Suprapubic skin (tissue), 4 donors: ENCODE data around the gene ZCCHC7.

Experiments
- EP300 ChIP-seq: sonication (generic); formaldehyde crosslinking; IDR thresholded peaks from one replicate; pipeline ENCODE4 v1.6.1; 2017; ENCODE audit warnings: antibody characterized with exemption
- POLR2AphosphoS5 ChIP-seq, 3 donors: sonication (generic); formaldehyde crosslinking; IDR thresholded peaks; one replicate each; pipeline ENCODE4 v1.6.1; 2017; ENCODE audit warnings: antibody characterized with exemption in 3 of 3
- TF ChIP-seq, protein P1 (sequence below), 2 donors: fragments of 200-600 bp in 1 of 2; fragments of 450-650 bp in 1 of 2; sonication (generic) in 1 of 2; IDR thresholded peaks; one replicate each; pipeline ENCODE4 v1.5.1; 2016 to 2019; ENCODE audit warnings: antibody characterized with exemption in 2 of 2, mild to moderate bottlenecking in 1 of 2, moderate library complexity in 1 of 2

DNA sequence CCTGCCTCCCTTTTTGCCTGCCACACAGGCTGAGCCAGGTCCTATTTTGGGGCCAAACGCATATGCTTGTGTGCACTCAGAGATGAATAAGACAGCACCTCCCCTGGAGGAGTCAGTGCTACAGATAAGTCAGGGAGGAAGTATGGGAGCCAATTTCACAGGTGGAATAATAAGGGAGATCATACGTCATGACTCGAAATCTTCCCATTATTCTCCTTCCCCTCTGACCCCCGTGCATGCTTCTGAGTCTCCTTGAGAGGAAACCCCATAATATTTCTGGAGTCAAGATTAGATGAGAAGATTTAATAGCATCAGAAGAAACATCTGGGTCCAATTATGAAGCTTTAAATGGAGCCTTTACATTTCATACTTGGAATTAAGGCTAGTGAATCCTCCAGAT, 15.1 kb upstream of the ZCCHC7 start:
- TF ChIP-seq, protein P1, sequence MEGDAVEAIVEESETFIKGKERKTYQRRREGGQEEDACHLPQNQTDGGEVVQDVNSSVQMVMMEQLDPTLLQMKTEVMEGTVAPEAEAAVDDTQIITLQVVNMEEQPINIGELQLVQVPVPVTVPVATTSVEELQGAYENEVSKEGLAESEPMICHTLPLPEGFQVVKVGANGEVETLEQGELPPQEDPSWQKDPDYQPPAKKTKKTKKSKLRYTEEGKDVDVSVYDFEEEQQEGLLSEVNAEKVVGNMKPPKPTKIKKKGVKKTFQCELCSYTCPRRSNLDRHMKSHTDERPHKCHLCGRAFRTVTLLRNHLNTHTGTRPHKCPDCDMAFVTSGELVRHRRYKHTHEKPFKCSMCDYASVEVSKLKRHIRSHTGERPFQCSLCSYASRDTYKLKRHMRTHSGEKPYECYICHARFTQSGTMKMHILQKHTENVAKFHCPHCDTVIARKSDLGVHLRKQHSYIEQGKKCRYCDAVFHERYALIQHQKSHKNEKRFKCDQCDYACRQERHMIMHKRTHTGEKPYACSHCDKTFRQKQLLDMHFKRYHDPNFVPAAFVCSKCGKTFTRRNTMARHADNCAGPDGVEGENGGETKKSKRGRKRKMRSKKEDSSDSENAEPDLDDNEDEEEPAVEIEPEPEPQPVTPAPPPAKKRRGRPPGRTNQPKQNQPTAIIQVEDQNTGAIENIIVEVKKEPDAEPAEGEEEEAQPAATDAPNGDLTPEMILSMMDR (IDR thresholded peaks at IDR 0.05) = no peak
- no peak for TF ChIP-seq EP300
- no peak for TF ChIP-seq POLR2AphosphoS5 (IDR thresholded peaks at IDR 0.05)
